Stimulated activated CD4-positive, alpha-beta T cell treated with anti-CD3 and anti-CD28 coated beads, Interleukin-1b, Interleukin-23, amount 100 ng/mL, for 24 hours (primary cell): Measurements from ENCODE around the gene MTX1.

Source experiments
- DNase-seq, 4 experiments: peaks; one replicate each; pipeline ENCODE4 v3.0.0-alpha.2; 2020; ENCODE audit warnings: low read depth in 4 of 4, low spot score in 1 of 4

Gene MTX1

GRCh38 chr1:155173478-155174323 lies 34.8 kb upstream of the MTX1 start, which contains the start of gene TRIM46:
Gene TRIM46, plus strand, starts transcription at chr1:155173849. Its CDS starts 118 bp downstream, at chr1:155173967.
- peak; percentile 50 to 74 (median 61) for DNase-seq

- DNase-seq: peak in 1 of 4 experiments; percentile 45
These were observed 33.9 kb upstream of the MTX1 start for GRCh38 chr1:155174324-155175280.

- DNase-seq: no peak
These were observed 33.1 kb upstream of the MTX1 start for GRCh38 chr1:155175281-155175926.

DNA sequence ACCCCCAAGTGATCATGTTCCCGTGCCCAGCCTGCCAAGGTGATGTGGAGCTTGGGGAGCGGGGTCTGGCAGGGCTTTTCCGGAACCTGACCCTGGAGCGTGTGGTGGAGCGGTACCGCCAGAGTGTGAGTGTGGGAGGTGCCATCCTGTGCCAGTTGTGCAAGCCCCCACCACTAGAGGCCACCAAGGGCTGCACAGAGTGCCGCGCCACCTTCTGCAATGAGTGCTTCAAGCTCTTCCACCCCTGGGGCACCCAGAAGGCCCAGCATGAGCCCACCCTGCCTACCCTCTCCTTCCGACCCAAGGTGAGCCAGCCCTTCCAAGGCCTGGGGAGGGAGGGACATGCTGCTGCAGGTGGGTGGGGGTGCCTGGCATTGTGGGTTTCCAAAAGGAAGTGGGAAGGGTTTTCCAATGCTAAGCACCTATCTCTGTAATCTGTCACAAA lies 32.5 kb upstream of the MTX1 start:
- DNase-seq: no peak

- DNase-seq: peak; percentile 76 to 87 (median 80)
These were observed 31.9 kb upstream of the MTX1 start for GRCh38 chr1:155176544-155177071.

- no peak for DNase-seq
These were observed 31.1 kb upstream of the MTX1 start for GRCh38 chr1:155177192-155177917.

- no peak for DNase-seq
These were observed 30.6 kb upstream of the MTX1 start for GRCh38 chr1:155177918-155178281.

DNA sequence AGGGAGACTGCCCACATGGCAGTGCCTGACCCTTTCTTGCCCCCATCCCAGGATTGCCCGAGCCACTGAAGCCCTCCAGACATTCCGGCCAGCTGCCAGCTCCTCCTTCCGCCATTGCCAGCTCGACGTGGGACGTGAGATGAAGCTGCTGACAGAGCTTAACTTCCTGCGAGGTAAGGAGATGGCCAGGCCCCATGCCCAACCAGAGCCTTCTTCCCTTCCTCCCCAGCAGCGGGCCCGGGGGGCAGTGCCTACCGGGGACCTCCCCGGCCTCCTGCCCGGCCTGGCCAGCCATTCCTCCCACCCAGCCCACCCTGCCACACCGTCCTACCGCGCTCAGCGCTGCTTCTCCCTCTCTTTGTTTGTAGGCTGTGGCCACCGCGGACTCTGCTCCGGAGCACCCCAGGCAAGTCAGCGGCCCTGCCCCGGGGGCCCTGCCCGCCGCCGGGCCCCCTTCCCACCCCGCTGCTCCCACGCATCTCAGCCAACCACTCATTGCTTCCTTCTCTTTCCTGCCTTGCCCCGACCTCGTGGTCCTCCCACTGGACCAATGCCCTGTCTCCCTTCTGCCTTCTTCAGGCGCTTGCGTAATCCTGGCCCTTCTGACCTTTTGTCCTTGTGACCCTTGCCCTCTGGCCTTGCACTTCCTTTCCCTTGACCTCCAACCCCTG lies 29.9 kb upstream of the MTX1 start:
- no peak for DNase-seq

DNA sequence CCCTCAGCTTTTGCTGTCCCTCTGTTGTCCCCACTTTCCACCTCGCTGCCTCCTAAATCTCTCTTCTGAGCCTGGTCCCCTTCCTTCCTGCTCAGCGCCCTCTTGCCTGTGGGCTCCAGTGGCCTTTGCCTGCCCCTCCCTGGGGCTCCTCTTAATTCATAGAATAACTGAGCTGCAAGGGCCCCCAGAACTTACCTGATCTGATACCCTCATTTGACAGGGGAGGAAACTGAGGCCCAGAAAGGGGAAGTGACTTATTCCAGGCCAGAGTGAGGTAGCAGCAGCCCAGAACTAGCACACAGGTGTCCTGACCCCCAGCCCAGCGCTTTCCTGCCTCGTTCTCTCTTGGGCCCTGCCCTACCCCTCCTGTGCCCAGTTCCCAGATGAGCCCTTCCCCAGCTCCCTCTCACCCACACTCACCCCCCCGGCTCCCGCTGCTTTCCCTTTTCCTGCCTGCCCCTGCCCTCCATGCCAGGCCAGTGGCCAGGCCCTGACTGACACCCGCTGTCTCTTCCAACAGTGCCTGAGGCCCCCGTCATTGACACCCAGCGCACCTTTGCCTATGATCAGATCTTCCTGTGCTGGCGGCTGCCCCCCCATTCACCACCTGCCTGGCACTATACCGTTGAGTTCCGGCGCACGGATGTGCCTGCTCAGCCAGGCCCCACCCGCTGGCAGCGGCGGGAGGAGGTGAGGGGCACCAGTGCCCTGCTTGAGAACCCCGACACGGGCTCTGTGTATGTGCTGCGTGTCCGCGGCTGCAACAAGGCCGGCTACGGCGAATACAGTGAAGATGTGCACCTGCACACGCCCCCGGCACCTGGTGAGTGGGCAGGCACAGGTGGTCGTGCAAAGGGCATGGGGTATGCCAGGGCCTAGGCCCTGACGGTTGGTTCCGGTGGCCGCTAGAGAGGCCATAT lies 29.1 kb upstream of the MTX1 start:
- no peak for DNase-seq

- no peak for DNase-seq
These were observed 27.0 kb upstream of the MTX1 start for GRCh38 chr1:155181371-155182051.

GRCh38 chr1:155182052-155182550 lies 26.4 kb upstream of the MTX1 start:
- DNase-seq: no peak

- no peak for DNase-seq
These were observed 24.7 kb upstream of the MTX1 start for GRCh38 chr1:155183775-155184221.

DNA sequence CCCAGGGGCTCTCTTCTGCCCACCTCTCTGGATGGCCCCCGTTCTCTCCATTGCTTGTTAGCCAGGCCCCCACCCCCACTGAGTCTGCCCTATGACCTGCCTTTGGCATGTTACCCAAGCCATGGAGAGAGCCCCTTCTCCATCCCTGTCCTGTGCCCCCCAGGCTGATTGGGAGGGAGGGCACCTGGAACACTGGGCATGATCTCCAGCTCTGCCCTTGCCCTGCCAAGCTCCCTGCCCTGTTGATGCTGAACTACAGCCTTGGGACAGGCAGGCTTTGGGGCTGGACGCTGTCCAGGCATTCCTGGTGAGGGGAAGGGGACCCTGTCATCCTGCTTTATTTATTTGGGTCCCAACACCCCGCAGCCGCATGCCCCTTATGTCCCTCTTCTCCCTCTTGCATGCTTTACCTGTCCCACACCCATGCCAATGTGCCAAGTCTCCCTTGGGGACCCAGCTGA lies 24.1 kb upstream of the MTX1 start:
- no peak for DNase-seq

GRCh38 chr1:155184835-155185782 lies 23.4 kb upstream of the MTX1 start:
- DNase-seq: no peak

DNA sequence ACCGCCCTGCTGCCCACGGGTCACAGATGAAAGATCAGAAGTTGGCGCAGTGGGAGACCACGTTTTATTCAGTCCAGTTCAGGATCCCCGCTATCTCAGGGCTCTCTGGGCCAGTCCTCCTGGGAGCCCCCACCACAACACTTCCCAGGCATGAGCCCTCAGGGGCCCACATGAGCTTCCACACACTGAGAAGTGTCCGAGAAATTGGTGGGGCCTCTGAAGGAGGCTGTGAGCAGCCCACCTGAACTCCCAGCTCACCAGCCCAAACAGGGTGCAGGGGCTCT lies 22.8 kb upstream of the MTX1 start:
- DNase-seq: no peak

- no peak for DNase-seq
These were observed 22.3 kb upstream of the MTX1 start for GRCh38 chr1:155186067-155186793.
